Ovary (tissue), 9 donors: ENCODE data around the gene SIM1. TPM values are rescaled to one million over a fixed set of nuclear protein-coding genes. Genes with fewer than 3 reads are reported as not detected.

Experiments used
- DNase-seq, 5 donors: peaks; one replicate each; pipeline ENCODE4 v3.0.0-alpha.2; 2019 to 2020
- H3K27ac ChIP-seq, 2 donors: fragments of 200-600 bp; one replicate each; pipeline versions ENCODE4 v1.5.1 to v1.8.0; 2019 to 2022
- H3K27me3 ChIP-seq: fragments of 200-600 bp; one replicate; pipeline ENCODE4 v1.8.0; 2022
- H3K36me3 ChIP-seq: fragments of 200-600 bp; sonication (generic); one replicate; pipeline ENCODE4 v1.5.1; 2019
- H3K4me1 ChIP-seq: one replicate; pipeline ENCODE4 v1.8.1; 2013; ENCODE audit warnings: mild to moderate bottlenecking, moderate library complexity; ENCODE audit not compliant: insufficient read depth
- H3K4me3 ChIP-seq: fragments of 200-600 bp; sonication (generic); one replicate; pipeline ENCODE4 v1.5.1; 2017
- H3K9me3 ChIP-seq, 2 donors: fragments of 200-600 bp in 1 of 2; sonication (generic) in 1 of 2; one replicate each; pipeline versions ENCODE4 v1.5.1 to v1.8.1; 2013 to 2019; ENCODE audit warnings: mild to moderate bottlenecking in 1 of 2, moderate library complexity in 1 of 2
- CTCF ChIP-seq, 3 donors: fragments of 450-650 bp in 2 of 3; fragments of 200-600 bp in 1 of 3; IDR thresholded peaks; one replicate each; pipeline versions ENCODE4 v1.5.1 to v1.8.0; 2016 to 2022; ENCODE audit warnings: antibody characterized with exemption in 3 of 3, mild to moderate bottlenecking in 1 of 3
- EP300 ChIP-seq: sonication (generic); formaldehyde crosslinking; IDR thresholded peaks from one replicate; pipeline ENCODE4 v1.6.1; 2017; ENCODE audit warnings: antibody characterized with exemption
- POLR2A ChIP-seq: fragments of 450-650 bp; IDR thresholded peaks from one replicate; pipeline ENCODE4 v1.6.1; 2017; ENCODE audit warnings: antibody characterized with exemption, mild to moderate bottlenecking, moderate library complexity
- WGBS, 3 donors: extraction: QIAGEN DNeasy Blood & Tissue Kit in 1 of 3; methylation state at CpG; one replicate each; pipeline versions ENCODE4 v1.1.5 to v1.1.7; 2013 to 2017; 5-methylcytosine and 5-hydroxymethylcytosine counted together
- intact Hi-C, 4 donors: fragments of 100-400 bp; cut with DNase I; formaldehyde crosslinking; loops; one replicate each; pipeline versions ENCODE4 v1.11.0 to v1.15.1; 2022 to 2023
- polyA plus RNA-seq, 2 donors: library from polyadenylated mRNA; stranded (reverse); fragments of 200-250 nt in 1 of 2; fragments of 350-450 nt in 1 of 2; fragmentation: Illumina TruSeq in 1 of 2; extraction: RNeasy Lipid Tissue Mini Kit (QIAGEN cat#74804) in 1 of 2; gene quantifications; one replicate each; pipeline ENCODE4 v1.2.3, GENCODE V29; 2013 to 2014
- total RNA-seq, 7 donors: library from RNA; depleted of rRNA in 2 of 7; stranded (reverse); fragments of >200 nt in 2 of 7; fragmentation: NEBNext Ultra II Directional in 3 of 7; extraction: Animal tissue kit (Norgen Biotek cat#: 25700) in 3 of 7; gene quantifications; one replicate each; pipeline versions ENCODE4 v1.1.0 to v1.2.4, GENCODE V29; 2016 to 2023
- donor health status: DM: no; HTN: no; CAD: no; lungs with moderate emphysema.
- donor health status: DM: no; HTN: no; CAD: no.
- donor health status: Bipolar disorder and iron deficiency.
- donor health status: DM: yes; HTN: yes; CAD: no.
- donor health status: DM: no; HTN: no; CAD: no.
- donor health status: DM: yes; HTN: yes; CAD: no.

Gene SIM1
- total and polyA plus RNA-seq, 9 donors: 0.12 TPM; not detected in 8

GRCh38 chr6:100447900-100448748 lies 16.6 kb downstream of the SIM1 start:
- H3K4me3 ChIP-seq: no peak overlapping the region
- H3K9me3 ChIP-seq: peaks cover 0 to 3% of the 10 kb centered on the region in 2 donors
- H3K36me3 ChIP-seq: no peaks in the 10 kb centered on the region
- WGBS, 3 donors: 9 to 12% (median 10%) methylated on average over 47 of the region's 47 CpGs
- no peaks in the 10 kb centered on the region for H3K4me1 ChIP-seq
- H3K27me3 ChIP-seq: no peaks in the 10 kb centered on the region
- intact Hi-C loops: no loop called here
- no peak overlapping the region for H3K27ac ChIP-seq
- DNase-seq: no peak
- TF ChIP-seq CTCF (IDR thresholded peaks at IDR 0.05) (no peak), POLR2A (no peak), EP300 (no peak)

GRCh38 chr6:100447081-100447899 lies 17.4 kb downstream of the SIM1 start:
- WGBS, 3 donors: 8 to 16% (median 10%) methylated on average over 36 to 38 of the region's 38 CpGs
- no peaks in the 10 kb centered on the region for H3K27me3 ChIP-seq
- no peak overlapping the region for H3K27ac ChIP-seq
- no peaks in the 10 kb centered on the region for H3K4me1 ChIP-seq
- H3K9me3 ChIP-seq: peaks cover 0 to 3% of the 10 kb centered on the region in 2 donors
- H3K4me3 ChIP-seq: no peak overlapping the region
- H3K36me3 ChIP-seq: no peaks in the 10 kb centered on the region
- TF ChIP-seq CTCF (IDR thresholded peaks at IDR 0.05): no peak
- no peak for TF ChIP-seq EP300
- no peak for TF ChIP-seq POLR2A
- no peak for DNase-seq
- intact Hi-C loops: no loop called here

GRCh38 chr6:100446115-100447080 lies 18.3 kb downstream of the SIM1 start:
- intact Hi-C loops: no loop called here
- H3K27ac ChIP-seq: no peak overlapping the region
- H3K4me1 ChIP-seq: no peaks in the 10 kb centered on the region
- no peak overlapping the region for H3K4me3 ChIP-seq
- no peaks in the 10 kb centered on the region for H3K27me3 ChIP-seq
- TF ChIP-seq EP300 (no peak), POLR2A (no peak), CTCF (IDR thresholded peaks at IDR 0.05) (no peak)
- no peaks in the 10 kb centered on the region for H3K36me3 ChIP-seq
- peaks cover 0 to 3% of the 10 kb centered on the region in 2 donors for H3K9me3 ChIP-seq
- WGBS, 3 donors: 11 to 13% (median 11%) methylated on average over 23 of the region's 23 CpGs
- DNase-seq: no peak

GRCh38 chr6:100445512-100445911 lies 19.2 kb downstream of the SIM1 start:
- intact Hi-C loops: no loop called here
- no peak for TF ChIP-seq POLR2A
- no peak for TF ChIP-seq CTCF (IDR thresholded peaks at IDR 0.05)
- TF ChIP-seq EP300: no peak
- H3K9me3 ChIP-seq: peaks cover 0 to 3% of the 10 kb centered on the region in 2 donors
- H3K4me1 ChIP-seq: no peaks in the 10 kb centered on the region
- no peaks in the 10 kb centered on the region for H3K36me3 ChIP-seq
- no peak for DNase-seq
- H3K4me3 ChIP-seq: no peak overlapping the region
- no peak overlapping the region for H3K27ac ChIP-seq
- WGBS, 3 donors: 42 to 59% (median 54%) methylated on average over 3 of the region's 3 CpGs
- H3K27me3 ChIP-seq: no peaks in the 10 kb centered on the region
